GM12865 (cell line): ENCODE data around the gene SGTA.

Experiments
- DNase-seq: peaks from one replicate; pipeline ENCODE4 v3.0.0; 2010; ENCODE audit warnings: low read depth
- H3K4me3 ChIP-seq: 2 replicates; pipeline ENCODE4 v1.5.1; 2011; ENCODE audit warnings: mild to moderate bottlenecking, low read depth, low read length, control low read depth
- TF ChIP-seq, protein P1 (sequence below): IDR thresholded peaks from 2 replicates; pipeline ENCODE4 v1.5.1; 2011; ENCODE audit warnings: low read length, control low read depth, low read depth, inconsistent platforms; ENCODE audit not compliant: insufficient read depth; ENCODE audit errors: missing control alignments

SGTA gene

DNA sequence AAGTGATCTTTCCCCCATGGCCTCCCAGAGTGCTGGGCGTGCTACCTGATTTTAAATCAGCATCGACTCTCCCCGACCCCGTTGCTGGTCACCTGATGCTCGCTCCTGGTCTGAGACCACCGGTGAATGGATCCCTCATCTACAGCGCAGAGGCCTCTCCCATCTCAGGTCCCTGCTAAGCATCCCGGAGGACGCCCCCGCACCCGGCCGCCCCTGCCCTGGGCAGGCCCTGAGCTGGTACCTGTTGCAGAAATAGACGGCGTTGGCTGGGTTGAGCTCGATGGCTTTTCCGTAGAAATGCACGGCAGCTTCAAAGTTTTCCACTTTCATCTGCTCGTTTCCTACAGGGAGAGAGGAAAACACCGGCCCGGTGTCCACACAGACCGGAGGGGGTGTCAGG, 18.1 kb downstream of the SGTA start:
- TF ChIP-seq, protein P1, sequence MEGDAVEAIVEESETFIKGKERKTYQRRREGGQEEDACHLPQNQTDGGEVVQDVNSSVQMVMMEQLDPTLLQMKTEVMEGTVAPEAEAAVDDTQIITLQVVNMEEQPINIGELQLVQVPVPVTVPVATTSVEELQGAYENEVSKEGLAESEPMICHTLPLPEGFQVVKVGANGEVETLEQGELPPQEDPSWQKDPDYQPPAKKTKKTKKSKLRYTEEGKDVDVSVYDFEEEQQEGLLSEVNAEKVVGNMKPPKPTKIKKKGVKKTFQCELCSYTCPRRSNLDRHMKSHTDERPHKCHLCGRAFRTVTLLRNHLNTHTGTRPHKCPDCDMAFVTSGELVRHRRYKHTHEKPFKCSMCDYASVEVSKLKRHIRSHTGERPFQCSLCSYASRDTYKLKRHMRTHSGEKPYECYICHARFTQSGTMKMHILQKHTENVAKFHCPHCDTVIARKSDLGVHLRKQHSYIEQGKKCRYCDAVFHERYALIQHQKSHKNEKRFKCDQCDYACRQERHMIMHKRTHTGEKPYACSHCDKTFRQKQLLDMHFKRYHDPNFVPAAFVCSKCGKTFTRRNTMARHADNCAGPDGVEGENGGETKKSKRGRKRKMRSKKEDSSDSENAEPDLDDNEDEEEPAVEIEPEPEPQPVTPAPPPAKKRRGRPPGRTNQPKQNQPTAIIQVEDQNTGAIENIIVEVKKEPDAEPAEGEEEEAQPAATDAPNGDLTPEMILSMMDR: no peak
- no peak overlapping the region for H3K4me3 ChIP-seq
- no peak for DNase-seq

DNA sequence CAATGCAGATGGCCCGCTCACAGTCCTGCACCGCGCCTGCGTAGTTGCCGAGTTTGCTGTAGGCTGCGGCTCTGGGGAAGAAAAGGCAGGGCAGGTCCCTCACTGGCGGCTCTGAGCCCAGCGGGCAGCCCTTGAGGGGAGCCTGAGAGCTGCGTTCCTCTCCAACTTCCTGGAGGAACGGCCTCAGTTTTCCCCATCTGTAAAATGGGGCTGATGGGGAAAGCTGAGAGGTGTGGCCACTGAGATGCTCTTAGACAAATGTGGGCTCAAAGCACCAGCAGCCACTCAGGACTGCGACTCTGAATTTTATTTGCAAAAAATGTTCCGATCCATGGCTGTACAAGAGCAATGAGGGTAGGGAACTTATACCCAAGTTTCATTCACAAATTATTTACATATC, 19.4 kb downstream of the SGTA start:
- DNase-seq: no peak

DNA sequence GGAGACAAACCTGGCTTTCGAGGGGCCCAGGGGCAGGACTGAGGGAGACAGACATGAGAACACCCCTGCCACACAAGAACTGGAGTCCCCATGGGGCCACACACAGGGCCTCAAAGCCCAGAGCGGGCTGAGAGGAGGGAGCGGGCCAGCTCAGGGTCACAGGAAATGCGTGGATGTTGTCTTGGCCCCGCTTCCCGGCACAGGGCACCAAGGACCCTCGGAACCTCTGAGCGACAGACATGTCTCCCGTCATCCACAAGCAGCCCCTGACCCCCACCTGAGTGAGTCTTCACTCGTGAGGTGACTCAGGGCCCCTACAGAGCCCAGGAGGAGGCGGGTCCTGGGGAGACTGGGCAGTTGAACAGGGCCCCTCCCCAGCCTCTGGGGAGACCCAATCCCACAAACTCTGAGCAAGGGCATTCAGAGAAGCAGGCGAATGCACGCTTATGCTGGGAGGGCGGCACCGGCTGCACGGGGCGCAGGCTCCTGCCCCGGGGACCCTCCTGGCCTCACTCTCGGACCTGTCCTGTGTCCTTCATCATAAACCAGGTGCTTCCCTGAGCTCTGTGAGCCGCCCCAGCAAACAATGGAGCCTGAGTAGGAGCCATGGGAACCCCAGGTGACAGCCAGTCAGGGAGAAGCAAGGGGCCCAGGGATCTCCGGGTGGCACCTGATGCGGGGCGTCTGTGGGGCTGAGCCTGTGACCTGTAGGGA, 20.1 kb downstream of the SGTA start:
- no peak for DNase-seq
- TF ChIP-seq, protein P1: no peak
- H3K4me3 ChIP-seq: no peak overlapping the region

More for the DNA sequence above, 19.4 kb downstream of the SGTA start:
- no peak overlapping the region for H3K4me3 ChIP-seq
- TF ChIP-seq, protein P1: no peak

DNA sequence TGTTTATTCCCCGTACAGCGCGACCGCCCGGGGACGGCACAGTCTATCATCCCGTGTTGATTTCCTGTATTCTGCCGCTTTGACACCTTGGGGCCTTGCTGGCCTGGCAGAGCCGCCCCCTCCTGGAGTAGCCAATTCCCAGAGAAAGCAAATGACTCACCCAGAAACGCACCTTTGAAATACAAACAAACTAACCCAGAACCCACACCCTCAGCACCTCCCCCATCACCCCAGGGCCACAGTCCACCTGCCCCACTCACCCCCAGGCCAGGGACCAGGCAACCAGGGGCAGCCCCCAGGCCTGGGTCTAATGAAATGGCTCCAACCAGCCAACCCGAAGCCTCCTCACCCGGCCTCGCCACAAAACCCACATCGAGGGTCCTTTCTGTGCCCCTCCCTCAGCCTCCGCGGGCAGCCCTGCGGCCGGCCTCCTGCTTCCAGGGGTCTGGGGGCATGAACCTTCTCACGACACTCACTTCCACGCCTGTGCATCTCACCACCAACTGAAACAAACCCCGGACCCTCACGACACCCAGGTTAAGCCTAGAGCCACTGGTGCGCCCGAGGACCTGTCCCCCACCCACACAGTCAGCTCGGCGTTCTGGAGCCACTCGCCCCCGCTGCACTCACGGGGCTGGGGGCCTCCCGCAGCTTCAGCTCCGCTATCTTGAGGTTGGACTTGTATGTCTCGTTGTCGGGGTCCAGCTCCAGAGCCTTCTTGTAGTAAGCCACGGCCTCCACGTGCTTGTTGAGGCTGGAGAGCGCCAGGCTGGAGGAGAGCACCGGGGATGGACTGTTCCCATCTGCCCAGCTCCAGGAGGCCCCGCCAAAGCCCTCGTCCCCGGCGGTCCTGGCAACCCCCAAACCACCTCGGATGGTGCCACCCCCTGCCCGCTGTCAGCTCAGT, 20.9 kb downstream of the SGTA start:
- TF ChIP-seq, protein P1: no peak
- no peak overlapping the region for H3K4me3 ChIP-seq
- DNase-seq: no peak

DNA sequence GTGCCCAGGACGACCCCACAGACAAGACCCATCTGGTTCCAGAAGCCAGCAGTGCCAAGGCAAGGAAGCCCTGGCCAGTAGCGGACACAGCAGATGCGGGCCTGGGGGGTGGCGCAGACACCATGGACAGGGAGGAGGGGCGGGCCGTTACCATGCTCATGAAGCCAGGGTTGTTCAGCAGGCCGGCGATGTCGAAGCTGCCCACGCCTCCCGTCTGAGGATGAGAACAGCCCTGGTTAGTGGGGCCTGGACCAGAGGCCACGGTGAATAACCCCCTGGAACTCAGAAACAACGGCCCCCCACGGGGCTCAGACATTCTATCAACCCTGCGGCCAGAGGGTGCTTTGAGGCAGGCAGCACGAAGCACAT, 21.8 kb downstream of the SGTA start:
- TF ChIP-seq, protein P1: no peak
- no peak for DNase-seq
- no peak overlapping the region for H3K4me3 ChIP-seq

DNA sequence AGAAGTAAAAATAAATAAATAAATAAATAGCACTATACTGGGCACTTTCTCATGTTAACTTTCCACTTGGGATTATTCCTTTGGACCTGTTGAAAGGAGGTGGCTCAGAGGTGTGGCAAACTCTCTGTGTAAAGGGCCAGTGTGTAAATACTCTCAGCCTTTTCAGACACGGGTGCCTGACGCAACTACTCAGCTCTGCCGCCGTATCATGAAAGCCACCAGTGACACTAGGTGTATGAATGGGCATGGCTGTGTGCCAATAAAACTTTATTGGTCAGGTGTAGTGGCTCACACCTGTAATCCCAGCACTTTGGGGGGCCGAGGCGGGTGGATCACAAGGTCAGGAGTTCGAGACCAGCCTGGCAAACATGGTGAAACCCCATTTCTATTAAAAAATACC, 23.1 kb downstream of the SGTA start:
- TF ChIP-seq, protein P1: no peak
- DNase-seq: no peak
- H3K4me3 ChIP-seq: no peak overlapping the region

DNA sequence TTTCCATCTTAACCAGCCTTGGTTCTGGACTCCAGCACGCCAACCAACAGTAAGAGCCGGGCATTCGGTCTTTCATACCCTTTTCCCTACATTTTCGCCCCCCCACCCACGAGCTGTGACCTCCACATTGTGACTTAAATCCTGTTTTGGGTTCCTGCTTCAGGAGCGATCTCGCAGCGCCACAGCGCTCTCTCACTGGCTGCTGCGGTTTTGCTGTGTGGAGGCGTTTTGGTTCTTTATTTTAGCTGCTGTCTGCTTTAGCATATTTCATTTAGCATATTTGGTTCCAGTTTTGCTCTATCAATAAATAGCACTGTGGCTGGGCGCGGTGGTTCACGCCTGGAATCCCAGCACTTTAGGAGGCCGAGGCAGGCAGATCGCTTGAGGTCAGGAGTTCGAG, 23.7 kb downstream of the SGTA start:
- TF ChIP-seq, protein P1: no peak
- H3K4me3 ChIP-seq: no peak overlapping the region
- no peak for DNase-seq
